Nephron progenitor cell (in vitro differentiated cells): Measurements from ENCODE around the gene MMP12.

Experiments used
- DNase-seq: peaks from one replicate; pipeline ENCODE4 v3.0.0; 2021
- H3K27ac Mint-ChIP-seq: 2 replicates; pipeline ENCODE4 v1.8.0; 2021; ENCODE audit warnings: mild to moderate bottlenecking, moderate library complexity, mixed read lengths
- H3K27me3 Mint-ChIP-seq: 2 replicates; pipeline ENCODE4 v1.8.0; 2021; ENCODE audit warnings: mild to moderate bottlenecking, low read depth, mixed read lengths; ENCODE audit not compliant: poor library complexity
- H3K36me3 Mint-ChIP-seq: 2 replicates; pipeline ENCODE4 v1.8.0; 2021; ENCODE audit warnings: low read depth, mixed read lengths
- H3K4me1 Mint-ChIP-seq: 2 replicates; pipeline ENCODE4 v1.8.0; 2021; ENCODE audit warnings: mixed read lengths
- H3K4me3 Mint-ChIP-seq: 2 replicates; pipeline ENCODE4 v1.8.0; 2021; ENCODE audit warnings: mild to moderate bottlenecking, moderate library complexity, mixed read lengths
- H3K9me3 Mint-ChIP-seq: 2 replicates; pipeline ENCODE4 v1.8.0; 2021; ENCODE audit warnings: mild to moderate bottlenecking, moderate library complexity, mixed read lengths
- CTCF ChIP-seq: fragments of 200-600 bp; sonication (generic); IDR thresholded peaks from 2 replicates; pipeline ENCODE4 v1.5.0; 2021; ENCODE audit warnings: antibody characterized with exemption

The MMP12 gene

GRCh38 chr11:102829316-102830000 is 45.3 kb downstream of the MMP12 start:
- Mint-ChIP-seq H3K36me3 (no peaks in the 10 kb centered on the region), H3K27me3 (peaks cover 3% of the 10 kb centered on the region), H3K27ac (no peak overlapping the region), H3K9me3 (peaks cover 13% of the 10 kb centered on the region), H3K4me1 (peaks cover 14% of the 10 kb centered on the region), H3K4me3 (no peak overlapping the region)
- TF ChIP-seq CTCF: no peak
- no peak for DNase-seq

DNA sequence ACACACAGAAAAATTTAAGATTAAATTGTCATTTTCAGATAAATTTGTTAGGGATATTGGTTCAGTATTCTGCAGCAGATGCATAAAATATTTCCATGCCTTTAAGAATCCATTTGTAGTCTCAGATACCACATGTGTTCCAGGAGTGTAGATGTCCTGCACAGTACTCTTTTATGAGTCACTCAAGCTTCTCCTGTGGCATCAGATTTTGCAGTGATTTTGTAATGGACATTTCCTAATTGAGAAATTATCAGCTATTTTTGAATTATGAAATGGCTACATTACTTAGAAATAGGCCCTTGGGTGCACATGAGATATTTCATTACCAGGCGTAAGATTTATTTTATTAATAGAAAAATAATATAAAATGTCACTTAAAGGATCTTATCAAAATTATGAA is 50.2 kb downstream of the MMP12 start:
- Mint-ChIP-seq H3K4me1 (peaks cover 5% of the 10 kb centered on the region), H3K27ac (no peak overlapping the region), H3K36me3 (no peaks in the 10 kb centered on the region), H3K27me3 (peaks cover 3% of the 10 kb centered on the region), H3K4me3 (no peak overlapping the region), H3K9me3 (peaks cover 13% of the 10 kb centered on the region)
- no peak for TF ChIP-seq CTCF
- no peak for DNase-seq

DNA sequence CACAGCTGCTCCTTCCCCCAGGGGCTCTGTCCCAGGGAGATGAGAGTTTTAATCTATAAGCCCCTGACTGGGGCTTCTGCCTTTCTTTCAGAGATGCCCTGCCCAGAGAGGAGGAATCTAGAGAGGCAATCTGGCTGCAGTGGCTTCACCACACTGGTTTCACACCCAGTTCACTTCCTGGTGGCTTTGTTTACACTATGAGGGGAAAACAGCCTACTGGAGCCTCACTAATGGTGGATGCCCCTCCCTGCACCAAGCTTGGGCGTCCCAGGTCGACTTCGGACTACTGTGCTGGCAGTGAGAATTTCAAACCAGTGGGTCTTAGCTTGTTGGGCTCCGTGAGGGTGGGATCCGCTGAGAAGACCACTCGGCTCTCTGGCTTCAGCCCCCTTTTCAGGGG is 55.3 kb downstream of the MMP12 start:
- TF ChIP-seq CTCF: no peak

GRCh38 chr11:102813484-102813883 is 61.3 kb downstream of the MMP12 start:
- DNase-seq: no peak
- Mint-ChIP-seq H3K9me3 (peaks cover 41% of the 10 kb centered on the region), H3K36me3 (peaks cover 4% of the 10 kb centered on the region), H3K4me1 (no peaks in the 10 kb centered on the region), H3K27ac (no peak overlapping the region), H3K27me3 (peaks cover 8% of the 10 kb centered on the region), H3K4me3 (no peak overlapping the region)
- no peak for TF ChIP-seq CTCF

More for the DNA sequence above, 55.3 kb downstream of the MMP12 start:
- Mint-ChIP-seq H3K36me3 (peaks cover 5% of the 10 kb centered on the region), H3K4me1 (no peaks in the 10 kb centered on the region), H3K9me3 (peaks cover 38% of the 10 kb centered on the region), H3K27me3 (peaks cover 4% of the 10 kb centered on the region), H3K4me3 (no peak overlapping the region), H3K27ac (no peak overlapping the region)
- no peak for DNase-seq
